HEK293 (cell line): ENCODE data around the gene SOWAHD.

Experiments
- CTCF ChIA-PET: fragments of 350-600 bp; formaldehyde crosslinking; extraction: SDS; loops from one replicate; lab custom pipeline; 2021; ENCODE audit warnings: antibody characterized with exemption; lab: Yijun Ruan, JAX
- POLR2A ChIA-PET: fragments of 300-600 bp; formaldehyde crosslinking; extraction: SDS; loops from one replicate; lab custom pipeline; 2020; ENCODE audit warnings: antibody characterized with exemption, inconsistent platforms; lab: Yijun Ruan, JAX
- H3K27ac ChIP-seq: fragments of 200-500 bp; sonication (Bioruptor generic); 2 replicates; pipeline ENCODE4 v1.5.1; 2014; ENCODE audit warnings: low read depth, low read length, control low read depth, inconsistent platforms; ENCODE audit errors: extremely low read depth
- H3K36me3 ChIP-seq, 2 experiments: fragments of 200-500 bp in 1 of 2; sonication (Bioruptor generic) in 1 of 2; 1 replicate in 1 of 2; 2 replicates in 1 of 2; pipeline ENCODE4 v1.5.1; 2014 to 2017; ENCODE audit warnings: inconsistent platforms in 2 of 2, low read length in 2 of 2; ENCODE audit not compliant: control insufficient read depth in 2 of 2, insufficient read depth in 1 of 2
- H3K4me1 ChIP-seq: fragments of 200-500 bp; sonication (Bioruptor generic); 2 replicates; pipeline ENCODE4 v1.5.1; 2014; ENCODE audit warnings: mild to moderate bottlenecking, low read length, inconsistent platforms; ENCODE audit not compliant: control insufficient read depth, insufficient read depth
- H3K4me3 ChIP-seq: 2 replicates; pipeline ENCODE4 v1.5.1; 2011; ENCODE audit warnings: low read depth, mild to moderate bottlenecking, control low read depth, low read length, moderate library complexity
- H3K9me3 ChIP-seq: fragments of 200-500 bp; sonication (Bioruptor generic); 2 replicates; pipeline ENCODE4 v1.5.1; 2014; ENCODE audit warnings: low read depth, low read length, inconsistent platforms; ENCODE audit not compliant: control insufficient read depth, insufficient read depth
- BCL6B ChIP-seq: fragments of 450-650 bp; formaldehyde crosslinking; IDR thresholded peaks from 2 replicates; pipeline ENCODE4 v1.5.1; 2017; ENCODE audit warnings: missing biosample characterization, missing genetic modification characterization
- EGR2 ChIP-seq: fragments of 450-650 bp; formaldehyde crosslinking; IDR thresholded peaks from 2 replicates; pipeline ENCODE4 v1.5.1; 2016; ENCODE audit warnings: low read depth, missing biosample characterization, missing genetic modification characterization
- GLI4 ChIP-seq: fragments of 450-650 bp; formaldehyde crosslinking; IDR thresholded peaks from 2 replicates; pipeline ENCODE4 v1.5.1; 2016; ENCODE audit warnings: missing biosample characterization, missing genetic modification characterization
- GLIS1 ChIP-seq: fragments of 450-650 bp; formaldehyde crosslinking; IDR thresholded peaks from 2 replicates; pipeline ENCODE4 v1.5.1; 2016; ENCODE audit warnings: missing biosample characterization, missing genetic modification characterization
- MZF1 ChIP-seq: fragments of 450-650 bp; formaldehyde crosslinking; IDR thresholded peaks from 2 replicates; pipeline ENCODE4 v1.5.1; 2017; ENCODE audit warnings: missing biosample characterization, missing genetic modification characterization, borderline replicate concordance
- SALL2 ChIP-seq: fragments of 450-650 bp; formaldehyde crosslinking; IDR thresholded peaks from 2 replicates; pipeline ENCODE4 v1.5.0; 2017; ENCODE audit warnings: missing biosample characterization, mild to moderate bottlenecking, missing genetic modification characterization, borderline replicate concordance
- SCRT1 ChIP-seq: fragments of 450-650 bp; formaldehyde crosslinking; IDR thresholded peaks from 2 replicates; pipeline ENCODE4 v1.5.1; 2016; ENCODE audit warnings: missing biosample characterization, missing genetic modification characterization, borderline replicate concordance
- SCRT2 ChIP-seq: fragments of 450-650 bp; formaldehyde crosslinking; IDR thresholded peaks from 2 replicates; pipeline ENCODE4 v1.5.1; 2016; ENCODE audit warnings: missing biosample characterization, missing genetic modification characterization
- YY2 ChIP-seq: fragments of 450-650 bp; formaldehyde crosslinking; IDR thresholded peaks from 2 replicates; pipeline ENCODE4 v1.5.1; 2016; ENCODE audit warnings: missing biosample characterization, missing genetic modification characterization
- ZBTB17 ChIP-seq: fragments of 450-650 bp; formaldehyde crosslinking; IDR thresholded peaks from 2 replicates; pipeline ENCODE4 v1.5.1; 2016; ENCODE audit warnings: missing biosample characterization, missing genetic modification characterization
- ZBTB26 ChIP-seq: fragments of 450-650 bp; formaldehyde crosslinking; optimal IDR thresholded peaks from 2 replicates; pipeline ENCODE3; 2016; ENCODE audit warnings: missing biosample characterization, mild to moderate bottlenecking, missing genetic modification characterization
- ZFHX2 ChIP-seq: fragments of 450-650 bp; formaldehyde crosslinking; conservative IDR thresholded peaks from 2 replicates; pipeline ENCODE4 v1.5.1; 2016; ENCODE audit warnings: missing biosample characterization, missing genetic modification characterization
- ZNF138 ChIP-seq: fragments of 450-650 bp; formaldehyde crosslinking; IDR thresholded peaks from 2 replicates; pipeline ENCODE4 v1.5.1; 2016; ENCODE audit warnings: missing biosample characterization, missing genetic modification characterization, borderline replicate concordance
- ZNF211 ChIP-seq: fragments of 450-650 bp; formaldehyde crosslinking; IDR thresholded peaks from 2 replicates; pipeline ENCODE4 v1.5.1; 2016; ENCODE audit warnings: low read depth, missing biosample characterization, missing genetic modification characterization
- ZNF214 ChIP-seq: fragments of 450-650 bp; formaldehyde crosslinking; IDR thresholded peaks from 2 replicates; pipeline ENCODE4 v1.5.1; 2017; ENCODE audit warnings: missing biosample characterization, mild to moderate bottlenecking, missing genetic modification characterization, borderline replicate concordance
- ZNF248 ChIP-seq: fragments of 450-650 bp; formaldehyde crosslinking; IDR thresholded peaks from 2 replicates; pipeline ENCODE4 v1.5.1; 2017; ENCODE audit warnings: missing biosample characterization, missing genetic modification characterization
- ZNF280D ChIP-seq: fragments of 450-650 bp; formaldehyde crosslinking; IDR thresholded peaks from 2 replicates; pipeline ENCODE4 v1.5.1; 2016; ENCODE audit warnings: missing biosample characterization, missing genetic modification characterization
- ZNF350 ChIP-seq: fragments of 450-650 bp; formaldehyde crosslinking; IDR thresholded peaks from 2 replicates; pipeline ENCODE4 v1.5.0; 2017; ENCODE audit warnings: missing biosample characterization, mild to moderate bottlenecking, missing genetic modification characterization
- ZNF366 ChIP-seq: fragments of 450-650 bp; formaldehyde crosslinking; conservative IDR thresholded peaks from 2 replicates; pipeline ENCODE4 v1.5.1; 2016; ENCODE audit warnings: missing biosample characterization, missing genetic modification characterization
- ZNF600 ChIP-seq: fragments of 450-650 bp; formaldehyde crosslinking; IDR thresholded peaks from 2 replicates; pipeline ENCODE4 v1.5.1; 2016; ENCODE audit warnings: missing biosample characterization, missing genetic modification characterization
- ZNF623 ChIP-seq: fragments of 450-650 bp; formaldehyde crosslinking; IDR thresholded peaks from 2 replicates; pipeline ENCODE4 v1.5.1; 2016; ENCODE audit warnings: missing biosample characterization, missing genetic modification characterization
- ZNF645 ChIP-seq: fragments of 450-650 bp; formaldehyde crosslinking; IDR thresholded peaks from 2 replicates; pipeline ENCODE4; 2016; ENCODE audit warnings: missing biosample characterization, missing genetic modification characterization
- ZNF76 ChIP-seq: fragments of 450-650 bp; formaldehyde crosslinking; IDR thresholded peaks from 2 replicates; pipeline ENCODE4; 2016; ENCODE audit warnings: low read depth, missing biosample characterization, missing genetic modification characterization, borderline replicate concordance
- ZXDB ChIP-seq: fragments of 450-650 bp; formaldehyde crosslinking; IDR thresholded peaks from 2 replicates; pipeline ENCODE4 v1.5.1; 2016; ENCODE audit warnings: missing biosample characterization, missing genetic modification characterization

The SOWAHD gene

GRCh38 chrX:119708936-119709335, 49.5 kb upstream of the SOWAHD start (continued):
- no peak for TF ChIP-seq SALL2 (tag by site-specific recombination)
- no peak for TF ChIP-seq ZNF366
- TF ChIP-seq, all 188 proteins: peak for 0

GRCh38 chrX:119709630-119710029, 48.8 kb upstream of the SOWAHD start:
- H3K36me3 ChIP-seq: no peaks in the 10 kb centered on the region
- H3K4me3 ChIP-seq: no peak overlapping the region
- ChIA-PET POLR2A (interaction anchor here (1.8 kb wide), 1 partner anchor 17 kb away, joined by 6 read pairs; the partner anchor contains the start of gene SEPTIN6), CTCF (interaction anchor here (0.5 to 1.6 kb wide), 5 partner anchors 10 to 346 kb away, joined by 3 to 7 read pairs (median 3); no protein-coding TSS in a partner anchor)
- H3K4me1 ChIP-seq: no peaks in the 10 kb centered on the region
- no peak overlapping the region for H3K27ac ChIP-seq
- TF ChIP-seq ZNF214 (tag by site-specific recombination): no peak
- TF ChIP-seq ZNF350: no peak
- TF ChIP-seq BCL6B (tag by site-specific recombination): no peak
- H3K9me3 ChIP-seq: no peaks in the 10 kb centered on the region

GRCh38 chrX:119721487-119721886, 36.9 kb upstream of the SOWAHD start:
- no peak overlapping the region for H3K27ac ChIP-seq
- CTCF ChIA-PET: interaction anchor here (0.6 kb wide), 1 partner anchor 575 kb away, joined by 5 read pairs; no protein-coding TSS in a partner anchor
- TF ChIP-seq ZNF600 (tag by site-specific recombination) (0 out of 2 replicates have a peak, but pooled peaks have one; percentile 17), EGR2 (tag by site-specific recombination) (peak; percentile 78), GLIS1 (peak; percentile 86), GLI4 (tag by site-specific recombination) (no peak), ZFHX2 (peak; percentile 85), ZNF645 (tag by site-specific recombination) (no peak), ZBTB26 (tag by site-specific recombination) (no peak), ZBTB17 (tag by site-specific recombination) (0 out of 2 replicates have a peak, but pooled peaks have one; percentile 29)

GRCh38 chrX:119721926-119722325, 36.5 kb upstream of the SOWAHD start:
- ChIA-PET POLR2A (no interaction called here), CTCF (interaction anchor here (0.6 kb wide), 1 partner anchor 157 kb away, joined by 4 read pairs; no protein-coding TSS in a partner anchor)
- Histone ChIP-seq H3K4me3 (no peak overlapping the region), H3K36me3 (no peaks in the 10 kb centered on the region), H3K4me1 (no peaks in the 10 kb centered on the region), H3K9me3 (no peaks in the 10 kb centered on the region), H3K27ac (no peak overlapping the region)
- TF ChIP-seq ZNF623 (peak; percentile 99), YY2 (tag by site-specific recombination) (no peak), ZNF138 (tag by site-specific recombination) (no peak), ZNF211 (no peak), ZXDB (no peak), ZNF280D (tag by site-specific recombination) (0 out of 2 replicates have a peak, but pooled peaks have one; percentile 78), SCRT2 (tag by site-specific recombination) (peak; percentile 61), ZNF76 (no peak), SCRT1 (peak; percentile 76), MZF1 (no peak), ZNF248 (tag by site-specific recombination) (no peak)

More at GRCh38 chrX:119721487-119721886, 36.9 kb upstream of the SOWAHD start:
- Histone ChIP-seq H3K36me3 (no peaks in the 10 kb centered on the region), H3K9me3 (no peaks in the 10 kb centered on the region), H3K4me1 (no peaks in the 10 kb centered on the region), H3K4me3 (no peak overlapping the region)
- POLR2A ChIA-PET: interaction anchor here (0.6 kb wide), 1 partner anchor 28 kb away, joined by 5 read pairs; no protein-coding TSS in a partner anchor
